Transverse colon (tissue), 4 donors: ENCODE data around the gene ATP8B4.

Experiments used
- EP300 ChIP-seq: sonication (generic); formaldehyde crosslinking; IDR thresholded peaks from one replicate; pipeline ENCODE4 v1.6.1; 2017; ENCODE audit warnings: antibody characterized with exemption, low read depth
- POLR2A ChIP-seq: fragments of 450-650 bp; IDR thresholded peaks from one replicate; pipeline ENCODE4 v1.6.1; 2016; ENCODE audit warnings: antibody characterized with exemption, mild to moderate bottlenecking, moderate library complexity
- POLR2AphosphoS5 ChIP-seq, 3 donors: sonication (generic); formaldehyde crosslinking; IDR thresholded peaks; one replicate each; pipeline ENCODE4 v1.6.1; 2016; ENCODE audit warnings: antibody characterized with exemption in 3 of 3
- TF ChIP-seq, protein P1 (sequence below), 5 experiments: fragments of 200-600 bp in 3 of 5; fragments of 450-650 bp in 2 of 5; sonication (generic) in 3 of 5; IDR thresholded peaks; 1 replicate in 2 of 5; 2 replicates in 3 of 5; pipeline ENCODE4 v1.5.1; 2016 to 2017; ENCODE audit warnings: antibody characterized with exemption in 5 of 5, inconsistent platforms in 3 of 5, mild to moderate bottlenecking in 2 of 5, moderate library complexity in 1 of 5

DNA sequence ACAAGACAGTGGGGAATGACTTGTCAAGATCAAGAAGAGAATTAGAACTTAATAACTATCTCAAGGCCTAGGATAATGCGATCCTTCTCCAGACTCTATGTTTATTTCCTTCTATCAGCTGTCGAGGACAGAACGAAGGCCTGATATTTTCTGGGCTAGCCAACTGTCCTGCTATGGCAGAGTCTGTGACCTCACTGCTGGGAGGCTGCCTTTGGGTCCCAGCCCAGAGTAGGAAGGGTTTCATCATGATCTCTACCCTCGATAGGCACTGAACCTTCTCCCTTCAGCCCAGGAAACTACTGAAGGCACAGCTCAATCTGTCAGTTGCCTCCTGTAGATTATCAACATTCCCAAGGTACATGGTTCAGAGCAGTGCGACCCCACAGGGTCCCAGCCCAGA lies 237.2 kb downstream of the ATP8B4 start:
- TF ChIP-seq, protein P1, sequence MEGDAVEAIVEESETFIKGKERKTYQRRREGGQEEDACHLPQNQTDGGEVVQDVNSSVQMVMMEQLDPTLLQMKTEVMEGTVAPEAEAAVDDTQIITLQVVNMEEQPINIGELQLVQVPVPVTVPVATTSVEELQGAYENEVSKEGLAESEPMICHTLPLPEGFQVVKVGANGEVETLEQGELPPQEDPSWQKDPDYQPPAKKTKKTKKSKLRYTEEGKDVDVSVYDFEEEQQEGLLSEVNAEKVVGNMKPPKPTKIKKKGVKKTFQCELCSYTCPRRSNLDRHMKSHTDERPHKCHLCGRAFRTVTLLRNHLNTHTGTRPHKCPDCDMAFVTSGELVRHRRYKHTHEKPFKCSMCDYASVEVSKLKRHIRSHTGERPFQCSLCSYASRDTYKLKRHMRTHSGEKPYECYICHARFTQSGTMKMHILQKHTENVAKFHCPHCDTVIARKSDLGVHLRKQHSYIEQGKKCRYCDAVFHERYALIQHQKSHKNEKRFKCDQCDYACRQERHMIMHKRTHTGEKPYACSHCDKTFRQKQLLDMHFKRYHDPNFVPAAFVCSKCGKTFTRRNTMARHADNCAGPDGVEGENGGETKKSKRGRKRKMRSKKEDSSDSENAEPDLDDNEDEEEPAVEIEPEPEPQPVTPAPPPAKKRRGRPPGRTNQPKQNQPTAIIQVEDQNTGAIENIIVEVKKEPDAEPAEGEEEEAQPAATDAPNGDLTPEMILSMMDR (IDR thresholded peaks at IDR 0.05): no peak
- TF ChIP-seq POLR2A (no peak), EP300 (no peak), POLR2AphosphoS5 (IDR thresholded peaks at IDR 0.05) (no peak)
